Stimulated activated CD4-positive, alpha-beta T cell treated with anti-CD3 and anti-CD28 coated beads, Interleukin-4, amount 100 ng/mL, for 24 hours (primary cell): ENCODE results near the gene HNRNPUL1.
A peak's percentile ranks its signal among the peaks of the same experiment; 100 is the strongest.

Experiments used
- DNase-seq: peaks from one replicate; pipeline ENCODE4 v3.0.0-alpha.2; 2020

HNRNPUL1 gene

GRCh38 chr19:41309180-41310032 lies 45.2 kb downstream of the HNRNPUL1 start:
- no peak for DNase-seq

GRCh38 chr19:41310033-41310831 lies 46.1 kb downstream of the HNRNPUL1 start, which contains the start of gene CCDC97:
Gene CCDC97 (plus strand): TSS chr19:41310172. CDS start chr19:41310311, 139 bp downstream.
- DNase-seq, result peak; percentile 90

- DNase-seq, result no peak
Measured at GRCh38 chr19:41311072-41311471, 46.9 kb downstream of the HNRNPUL1 start.

GRCh38 chr19:41311613-41312012 lies 47.4 kb downstream of the HNRNPUL1 start:
- no peak for DNase-seq

- no peak for DNase-seq
Measured at GRCh38 chr19:41316306-41316920, 52.2 kb downstream of the HNRNPUL1 start.

- no peak for DNase-seq
Measured at GRCh38 chr19:41318696-41319499, 54.7 kb downstream of the HNRNPUL1 start.

- no peak for DNase-seq
Measured at GRCh38 chr19:41319500-41320184, 55.5 kb downstream of the HNRNPUL1 start.

- DNase-seq, result no peak
Measured at GRCh38 chr19:41320185-41320518, 56.0 kb downstream of the HNRNPUL1 start.

GRCh38 chr19:41320568-41320967 lies 56.4 kb downstream of the HNRNPUL1 start:
- no peak for DNase-seq

- no peak for DNase-seq
Measured at GRCh38 chr19:41321204-41321599, 57.0 kb downstream of the HNRNPUL1 start.

- no peak for DNase-seq
Measured at GRCh38 chr19:41321600-41322270, 57.6 kb downstream of the HNRNPUL1 start.

GRCh38 chr19:41322451-41322850 lies 58.3 kb downstream of the HNRNPUL1 start:
- no peak for DNase-seq

- no peak for DNase-seq
Measured at GRCh38 chr19:41323023-41323422, 58.9 kb downstream of the HNRNPUL1 start.

- no peak for DNase-seq
Measured at GRCh38 chr19:41323430-41324125, 59.4 kb downstream of the HNRNPUL1 start.

- no peak for DNase-seq
Measured at GRCh38 chr19:41324231-41324702, 60.1 kb downstream of the HNRNPUL1 start.

- DNase-seq, result no peak
Measured at GRCh38 chr19:41324921-41325639, 60.9 kb downstream of the HNRNPUL1 start.

- no peak for DNase-seq
Measured at GRCh38 chr19:41325640-41325946, 61.4 kb downstream of the HNRNPUL1 start.

- no peak for DNase-seq
Measured at GRCh38 chr19:41325947-41326706, 62.0 kb downstream of the HNRNPUL1 start.

GRCh38 chr19:41327076-41327575 lies 63.0 kb downstream of the HNRNPUL1 start:
- no peak for DNase-seq
